ENCODE measurements around the gene ARHGAP32.

Gene ARHGAP32

DNA sequence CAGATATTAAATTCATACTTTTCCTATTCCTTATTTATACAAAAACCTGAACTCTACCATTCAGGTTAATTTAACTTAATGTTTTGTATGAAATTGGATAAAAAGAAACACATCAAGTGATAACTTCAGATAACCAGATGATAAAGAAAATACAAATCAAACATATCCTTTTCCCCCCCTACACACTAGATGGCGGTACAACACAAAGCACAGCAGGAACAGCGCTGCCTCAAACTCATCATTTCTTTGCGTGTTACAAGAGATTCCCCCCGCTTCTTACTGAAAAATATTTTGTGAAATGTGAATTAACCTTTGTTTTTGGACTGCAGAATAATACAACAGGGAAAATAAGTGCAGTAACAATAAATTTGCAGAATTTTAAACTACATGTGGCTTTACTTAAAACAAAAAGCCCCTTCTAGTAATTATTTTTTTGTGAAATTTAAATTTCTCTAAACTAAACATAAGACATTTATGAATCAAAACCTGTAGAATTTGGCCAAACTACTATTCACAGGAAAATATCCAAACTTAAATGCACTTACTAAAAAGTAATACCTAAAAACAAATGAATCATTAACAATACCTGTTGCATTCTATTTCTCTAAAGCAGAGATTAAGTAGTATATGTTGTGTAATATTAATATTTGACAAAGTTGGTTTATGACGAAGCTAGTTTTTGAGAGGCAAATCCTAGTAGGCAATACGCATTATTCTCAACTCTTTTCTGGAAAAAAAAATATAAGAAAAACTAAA lies 74.4 kb downstream of the ARHGAP32 start:
- DNase-seq (ENCODE audit: extremely low read depth in 1 of 2, low read depth in 1 of 2) = peak; percentile 12

DNA sequence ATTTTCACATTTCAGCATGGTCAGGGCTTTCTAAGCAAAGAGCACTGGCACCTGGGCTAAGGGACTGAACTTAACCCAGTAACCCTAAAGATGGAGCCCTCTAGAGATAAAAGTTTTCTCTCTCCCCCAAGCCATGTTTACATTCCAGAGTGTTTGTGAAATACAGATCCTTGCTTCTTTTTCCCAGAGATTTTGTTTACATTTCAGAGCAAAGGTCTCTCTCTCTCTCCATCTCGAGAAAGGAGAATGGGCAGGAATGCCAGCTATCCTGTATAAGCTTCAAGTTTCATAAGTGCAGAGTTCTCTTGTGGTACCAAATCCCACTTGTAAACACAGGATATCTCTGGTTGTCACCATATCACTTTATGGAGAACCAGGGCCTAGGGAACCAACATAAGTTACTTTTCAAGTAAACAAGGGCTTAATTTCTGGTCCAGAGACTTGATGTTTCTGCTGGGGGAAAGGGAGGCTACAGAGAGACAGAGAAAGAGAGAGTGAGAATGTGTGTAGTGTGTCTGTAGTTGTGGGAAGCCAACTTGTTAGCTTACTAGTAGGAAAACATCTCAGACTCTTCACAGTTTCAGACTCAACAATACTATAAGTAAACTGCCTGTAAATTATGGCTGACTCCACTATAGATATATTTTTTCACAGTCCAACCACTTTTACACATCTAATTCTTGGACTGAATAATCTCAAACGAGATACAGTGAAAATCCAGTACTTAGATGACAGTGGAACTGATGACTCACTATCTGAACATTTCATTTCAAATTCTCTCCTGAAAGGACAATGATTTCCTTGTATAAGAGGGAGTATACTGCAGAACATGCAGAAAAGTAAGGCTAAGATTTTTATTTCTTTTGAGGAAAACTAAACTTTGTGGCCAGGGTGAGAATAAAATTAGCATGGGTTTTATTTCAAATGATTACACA lies 76.2 kb downstream of the ARHGAP32 start:
- no peak for DNase-seq (ENCODE audit: extremely low read depth in 1 of 2, low read depth in 1 of 2)

DNA sequence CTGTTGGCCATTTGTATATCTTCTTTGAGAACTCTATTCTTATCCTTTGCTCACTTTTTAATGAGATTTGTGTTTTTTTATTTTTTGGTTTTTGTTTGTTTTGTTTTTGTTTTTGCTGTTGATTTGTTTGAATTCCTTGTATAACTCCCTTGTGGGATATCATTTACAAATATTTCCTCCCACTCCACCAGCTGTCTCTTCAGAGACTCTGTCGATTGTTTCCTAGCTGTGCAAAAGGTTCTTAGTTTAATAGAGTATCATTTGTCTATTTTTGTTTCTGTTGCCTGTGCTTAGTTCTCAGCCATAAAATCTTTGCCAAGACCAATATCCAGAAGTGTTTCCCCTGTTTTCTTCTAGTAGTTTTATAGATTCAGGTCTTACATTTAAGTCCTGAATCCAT lies 82.4 kb downstream of the ARHGAP32 start:
- no peak for DNase-seq (ENCODE audit: extremely low read depth in 1 of 2, low read depth in 1 of 2)

DNA sequence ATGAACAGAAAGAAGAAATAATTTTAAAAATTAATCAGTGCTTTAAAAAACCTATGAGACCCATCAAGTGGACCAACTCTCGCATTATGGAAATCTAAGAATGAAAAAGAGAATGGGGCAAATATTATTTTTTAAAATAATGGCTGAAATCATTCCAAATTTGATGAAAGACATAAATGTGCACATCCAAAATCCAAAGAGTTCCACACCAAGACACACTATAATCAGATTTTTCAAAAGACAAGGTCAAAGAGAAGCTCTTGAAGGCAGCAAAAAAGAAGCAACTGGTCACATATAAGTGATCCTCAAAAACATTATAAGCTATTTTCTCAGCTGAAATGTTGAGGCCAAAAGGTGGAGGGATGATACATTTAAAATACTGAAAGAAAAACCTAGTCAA lies 85.3 kb downstream of the ARHGAP32 start:
- DNase-seq (ENCODE audit: extremely low read depth in 1 of 2, low read depth in 1 of 2) = no peak

DNA sequence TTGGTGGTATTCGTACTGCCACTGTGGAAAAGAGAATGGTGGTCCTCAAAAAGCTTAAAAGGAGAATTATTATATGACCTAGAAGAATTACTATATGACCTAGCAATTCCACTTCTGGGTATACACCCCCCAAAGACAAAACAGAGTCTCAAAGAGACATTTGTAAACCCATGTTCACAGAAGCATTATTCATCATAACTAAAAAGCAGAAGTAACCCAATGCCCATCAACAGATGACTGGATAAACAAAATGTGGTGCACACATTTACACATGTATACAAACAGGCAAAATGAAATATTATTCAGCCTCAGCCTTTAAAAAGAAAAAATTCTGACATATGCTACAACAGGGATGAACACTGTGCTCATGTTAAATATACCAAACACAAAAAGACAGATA lies 89.4 kb downstream of the ARHGAP32 start:
- DNase-seq (ENCODE audit: extremely low read depth in 1 of 2, low read depth in 1 of 2) = no peak

DNA sequence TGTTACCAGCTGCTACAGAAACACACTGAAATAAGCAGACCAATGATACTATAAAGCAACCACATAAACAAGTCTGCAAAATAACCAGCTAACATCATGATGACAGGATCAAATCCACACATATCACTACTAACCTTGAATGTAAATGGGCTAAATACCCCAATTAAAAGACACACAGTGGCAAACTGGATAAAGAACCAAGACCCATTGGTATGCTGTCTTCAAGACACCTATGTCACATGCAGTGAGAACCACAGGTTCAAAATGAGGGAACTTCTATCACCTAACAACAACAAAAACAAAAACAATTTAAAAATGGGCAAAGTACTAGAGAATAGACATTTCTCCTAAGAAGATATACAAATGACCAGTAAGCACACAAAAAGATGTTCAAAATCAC lies 89.9 kb downstream of the ARHGAP32 start:
- DNase-seq (ENCODE audit: extremely low read depth in 1 of 2, low read depth in 1 of 2) = no peak

DNA sequence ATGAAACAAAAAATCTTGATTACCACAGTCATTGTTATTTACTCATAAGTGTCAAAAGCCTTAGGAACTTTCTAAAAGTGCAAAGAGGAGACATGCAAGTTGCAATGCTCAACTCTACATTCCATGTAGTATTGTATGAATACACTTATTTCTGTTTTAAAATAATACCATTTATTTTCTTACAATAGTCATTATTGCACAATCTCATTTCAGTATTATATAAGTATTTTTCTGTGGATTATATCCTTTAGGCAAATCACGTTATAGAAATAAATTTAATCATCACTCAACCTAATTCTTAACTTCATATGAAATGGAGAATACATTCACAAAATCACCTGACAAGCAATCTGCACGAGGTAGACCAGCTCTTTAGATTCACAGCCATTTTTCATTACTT lies 98.8 kb downstream of the ARHGAP32 start:
- no peak for DNase-seq (ENCODE audit: extremely low read depth in 1 of 2, low read depth in 1 of 2)

DNA sequence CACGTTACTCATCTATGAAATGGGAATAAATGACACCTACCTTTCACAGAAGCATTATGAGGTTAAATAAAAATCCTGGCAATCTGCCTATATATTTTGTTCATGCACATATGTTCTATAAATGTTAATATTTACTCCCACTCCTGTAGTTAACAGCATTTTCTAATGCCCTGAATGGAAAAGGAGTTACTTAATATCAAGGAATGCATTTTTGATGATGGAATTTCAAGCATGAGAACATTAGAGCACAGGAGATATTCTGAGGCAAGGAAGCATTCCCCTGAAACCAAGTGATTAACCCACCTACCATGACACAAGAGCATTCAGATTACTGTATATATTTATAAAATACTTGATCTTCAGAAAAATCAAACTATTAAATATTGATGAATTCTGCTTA lies 102.1 kb downstream of the ARHGAP32 start:
- no peak for DNase-seq (ENCODE audit: extremely low read depth in 1 of 2, low read depth in 1 of 2)

DNA sequence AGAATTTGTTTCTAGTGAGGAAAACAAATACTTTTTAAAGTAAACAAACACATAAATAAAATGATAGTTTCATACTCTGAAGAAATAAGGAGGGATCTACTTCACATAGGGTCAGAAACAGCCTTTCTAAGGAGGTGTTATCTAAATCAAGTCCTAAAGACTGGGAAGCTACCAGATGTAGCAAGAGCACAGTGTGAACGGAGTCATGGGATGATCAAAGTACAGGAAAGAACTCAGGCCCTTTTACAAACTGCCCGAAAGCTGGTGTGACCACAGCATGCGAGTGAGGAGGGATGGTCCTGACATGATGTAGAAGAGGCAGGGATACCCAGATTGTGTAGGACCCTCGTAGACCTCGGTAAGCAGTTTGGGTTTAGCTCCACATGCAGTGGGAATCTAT lies 102.8 kb downstream of the ARHGAP32 start:
- no peak for DNase-seq (ENCODE audit: extremely low read depth in 1 of 2, low read depth in 1 of 2)

DNA sequence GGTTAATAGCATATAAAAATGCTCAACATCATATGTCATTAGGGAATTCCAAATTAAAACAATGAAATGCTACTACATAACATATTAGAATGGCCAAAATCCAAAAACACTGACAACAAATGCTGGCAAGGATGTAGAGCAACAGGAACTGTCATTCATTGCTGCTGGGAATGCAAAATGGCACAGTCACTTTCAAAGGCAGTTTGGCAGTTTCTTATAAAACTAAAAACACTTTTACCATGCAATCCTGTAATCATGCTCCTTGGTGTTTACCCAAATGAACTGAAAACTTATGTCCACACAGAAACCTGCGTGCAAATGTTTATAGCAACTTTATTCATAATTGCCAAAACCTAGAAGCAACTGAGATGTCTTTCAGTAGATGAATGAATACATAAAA lies 105.1 kb downstream of the ARHGAP32 start:
- no peak for DNase-seq (ENCODE audit: extremely low read depth in 1 of 2, low read depth in 1 of 2)

DNA sequence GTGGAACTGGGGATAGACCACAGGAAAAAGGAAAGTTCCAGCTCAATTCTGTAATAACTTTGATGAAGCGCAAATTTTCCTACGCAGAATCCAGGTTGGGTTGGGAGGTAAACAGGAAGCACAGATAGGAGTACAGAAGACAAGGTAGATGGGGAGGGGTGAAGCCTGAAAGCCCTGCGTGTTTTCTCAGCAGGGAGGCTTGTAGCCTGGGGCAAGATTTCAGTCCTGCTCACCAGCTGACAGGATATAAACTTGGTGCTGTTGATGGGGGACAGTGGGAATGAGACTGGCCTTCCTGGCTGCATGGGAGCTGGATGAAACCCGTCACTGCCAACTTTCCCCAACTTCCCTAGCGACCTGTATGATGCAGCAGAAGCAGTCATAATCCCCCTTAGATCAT lies 114.9 kb downstream of the ARHGAP32 start:
- DNase-seq (ENCODE audit: extremely low read depth in 1 of 2, low read depth in 1 of 2) = no peak

DNA sequence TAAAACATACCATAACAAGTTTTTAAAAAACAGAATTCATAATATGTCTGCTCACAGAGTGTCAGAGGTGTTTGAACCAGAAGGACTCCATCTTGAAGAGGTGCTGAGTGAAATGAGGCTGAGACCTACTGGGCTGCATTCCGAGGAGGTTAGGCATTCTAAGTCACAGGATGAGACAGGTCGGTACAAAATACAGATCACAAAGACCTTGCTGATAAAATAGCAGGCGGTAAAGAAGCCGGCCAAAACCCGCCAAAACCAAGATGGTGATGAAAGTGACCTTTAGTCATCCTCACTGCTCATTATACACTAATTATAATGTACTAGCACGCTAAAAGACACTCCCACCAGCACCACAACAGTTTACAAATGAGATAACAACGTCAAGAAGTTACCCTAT lies 116.4 kb downstream of the ARHGAP32 start:
- no peak for DNase-seq (ENCODE audit: extremely low read depth in 1 of 2, low read depth in 1 of 2)

DNA sequence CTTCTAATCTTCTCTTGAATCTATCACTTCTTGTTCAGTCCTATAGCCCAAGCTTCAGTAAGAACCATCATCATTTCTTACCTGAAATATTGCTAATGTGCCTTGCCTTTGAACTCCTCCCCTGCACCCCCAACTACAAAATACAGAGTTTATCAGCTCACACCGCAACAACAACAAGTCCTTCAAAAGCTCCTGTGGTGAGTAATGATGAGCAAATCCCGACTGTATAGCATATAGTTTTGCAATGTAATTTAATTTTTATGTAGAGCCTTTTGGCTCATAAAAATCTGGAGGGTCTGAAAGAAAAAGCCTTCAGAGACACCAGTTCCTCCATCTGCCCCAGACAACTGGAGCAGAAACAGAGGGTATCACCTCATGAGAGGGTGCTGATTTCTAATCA lies 124.7 kb downstream of the ARHGAP32 start:
- DNase-seq (ENCODE audit: extremely low read depth in 1 of 2, low read depth in 1 of 2) = no peak

DNA sequence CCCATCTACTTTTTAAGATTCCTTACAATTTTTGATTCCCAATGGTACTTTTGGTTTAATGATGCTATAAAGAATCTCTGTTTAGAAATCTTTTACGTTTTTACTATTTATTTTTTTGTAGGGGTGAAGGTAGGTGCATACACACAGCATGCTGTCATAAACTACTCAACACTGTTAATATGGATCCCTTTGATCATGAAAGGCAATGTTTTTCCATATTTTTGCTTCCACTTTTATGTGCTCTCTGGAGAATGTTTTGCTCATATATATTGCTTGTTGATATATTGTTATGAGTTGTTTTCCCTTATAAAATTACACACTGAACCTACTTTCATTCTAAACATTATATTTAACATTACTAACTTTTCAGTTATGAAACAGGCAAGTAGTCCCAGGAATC lies 125.9 kb downstream of the ARHGAP32 start:
- DNase-seq (ENCODE audit: extremely low read depth in 1 of 2, low read depth in 1 of 2) = no peak

DNA sequence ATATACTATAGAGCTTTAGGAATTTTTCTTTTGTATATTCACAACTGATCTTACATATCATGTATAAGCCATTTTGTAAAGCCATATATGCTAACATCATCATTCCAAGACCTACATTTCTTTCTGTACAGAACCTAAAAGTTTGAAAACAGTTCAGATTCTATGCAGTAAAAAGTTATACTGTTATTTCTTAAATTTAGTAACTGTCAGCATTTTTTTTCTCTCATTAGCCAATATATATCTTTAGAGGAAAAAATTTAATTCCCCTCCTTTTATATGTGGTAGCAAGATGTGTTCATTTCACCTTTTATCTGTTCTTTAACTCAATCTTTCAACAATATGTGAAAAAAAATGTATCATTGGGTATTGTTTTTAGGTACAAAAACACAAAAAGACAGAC lies 129.0 kb downstream of the ARHGAP32 start:
- no peak for DNase-seq (ENCODE audit: extremely low read depth in 1 of 2, low read depth in 1 of 2)

DNA sequence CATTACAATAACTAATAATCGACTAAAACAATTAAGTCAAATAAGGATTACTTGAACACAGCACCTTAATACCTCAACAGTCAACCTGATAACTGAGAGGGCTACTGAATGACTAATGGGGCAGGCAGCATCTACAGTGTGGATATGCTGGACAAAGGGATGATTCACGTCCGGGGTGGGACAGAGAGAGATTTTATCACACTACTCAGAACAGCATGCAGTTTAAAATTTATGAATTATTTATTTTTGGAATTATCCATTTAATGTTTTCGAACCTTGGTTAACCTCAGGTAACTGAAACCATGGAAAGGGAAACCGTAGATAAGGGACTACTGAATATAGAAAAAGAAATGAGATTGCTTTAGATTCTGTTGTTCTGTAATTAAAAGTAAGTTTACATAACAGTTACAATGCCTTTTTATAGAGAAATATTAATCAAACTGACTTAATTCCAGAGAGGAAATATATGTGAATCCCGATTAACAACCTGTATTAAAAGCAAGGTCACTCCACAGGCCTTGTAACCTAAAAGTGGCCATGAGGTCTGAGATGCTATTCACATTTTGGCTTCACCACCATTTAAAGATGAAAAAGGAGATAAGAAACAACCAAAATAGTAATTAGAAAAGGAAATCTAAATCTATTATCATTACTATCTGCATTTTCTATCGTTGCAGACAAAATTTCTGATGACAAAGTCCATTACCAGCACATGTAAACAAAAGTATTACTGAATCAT lies 130.5 kb downstream of the ARHGAP32 start:
- no peak for DNase-seq (ENCODE audit: extremely low read depth in 1 of 2, low read depth in 1 of 2)

DNA sequence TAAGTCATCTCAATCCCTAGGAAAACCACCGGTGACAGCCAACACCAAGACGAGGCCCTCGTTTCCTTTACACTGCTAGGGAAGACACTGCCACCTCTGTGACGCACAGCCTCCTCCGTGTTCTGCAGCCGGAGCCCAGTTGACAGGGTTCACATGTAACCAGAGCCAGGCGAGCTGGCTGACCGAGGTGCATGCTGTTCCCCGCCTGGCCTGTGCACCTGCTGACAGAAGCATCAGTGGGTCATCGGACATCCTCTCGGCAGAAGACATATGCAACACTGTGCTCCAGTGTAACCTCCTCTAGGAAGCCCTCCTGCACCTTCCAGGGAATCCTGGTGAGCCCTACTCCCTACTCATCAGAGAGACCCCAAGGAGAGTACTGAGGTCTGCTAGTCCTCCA lies 135.2 kb downstream of the ARHGAP32 start:
- no peak for DNase-seq (ENCODE audit: extremely low read depth in 1 of 2, low read depth in 1 of 2)

DNA sequence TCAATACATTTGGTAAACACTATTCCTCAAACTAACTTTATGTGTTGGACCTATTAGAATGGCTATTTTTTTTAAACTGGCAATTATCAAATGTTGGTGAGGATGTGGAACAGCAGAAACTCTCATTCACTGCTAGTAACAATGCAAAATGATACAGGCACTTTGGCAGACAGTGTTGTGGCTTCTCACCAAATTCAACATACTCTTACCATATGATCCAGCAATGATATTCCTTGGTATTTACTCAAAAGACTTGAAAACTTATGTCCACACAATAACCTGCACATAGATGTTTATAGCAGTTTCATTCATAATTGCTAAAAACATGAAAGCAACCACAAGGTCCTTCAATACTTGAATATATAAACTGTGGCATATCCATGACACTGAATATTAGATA lies 136.9 kb downstream of the ARHGAP32 start:
- DNase-seq (ENCODE audit: extremely low read depth in 1 of 2, low read depth in 1 of 2) = no peak

DNA sequence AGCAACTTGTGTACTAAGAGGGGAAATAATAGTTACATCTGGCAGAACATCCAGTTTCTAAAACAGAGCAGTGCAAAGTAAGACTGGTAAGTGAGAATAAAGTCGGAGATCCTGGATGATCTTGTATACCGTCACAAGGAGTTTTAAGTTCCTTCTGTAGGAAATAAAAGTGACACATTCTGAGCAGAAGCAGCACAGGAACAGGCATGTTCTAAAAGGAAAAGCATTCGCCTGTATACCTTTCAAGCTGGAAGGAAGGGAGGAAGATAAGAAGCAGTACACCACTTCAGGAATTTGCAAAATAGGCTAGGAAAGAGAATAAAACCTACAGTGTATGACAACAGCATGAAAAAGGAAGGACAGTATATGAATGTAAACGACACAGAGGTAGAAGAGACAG lies 143.2 kb downstream of the ARHGAP32 start:
- no peak for DNase-seq (ENCODE audit: extremely low read depth in 1 of 2, low read depth in 1 of 2)

DNA sequence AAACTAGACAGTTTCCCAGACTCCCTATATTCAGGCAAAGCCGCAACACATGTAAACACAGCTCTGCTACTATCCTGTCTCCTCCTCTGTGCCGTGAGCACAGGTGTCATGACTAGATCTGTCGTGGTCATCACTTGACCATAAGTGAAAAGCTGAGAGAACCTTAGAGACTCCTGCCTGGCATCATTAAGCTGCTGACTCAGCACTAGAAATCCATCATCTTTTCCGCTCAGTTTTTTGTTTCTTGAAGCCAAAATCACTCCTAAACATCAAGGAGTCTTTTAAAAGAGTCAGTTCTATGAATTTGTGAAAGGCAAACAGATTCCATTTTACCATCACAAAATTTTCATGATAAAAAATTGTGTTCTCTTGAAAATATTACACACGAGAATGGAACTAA lies 147.0 kb downstream of the ARHGAP32 start:
- no peak for DNase-seq (ENCODE audit: extremely low read depth in 1 of 2, low read depth in 1 of 2)

DNA sequence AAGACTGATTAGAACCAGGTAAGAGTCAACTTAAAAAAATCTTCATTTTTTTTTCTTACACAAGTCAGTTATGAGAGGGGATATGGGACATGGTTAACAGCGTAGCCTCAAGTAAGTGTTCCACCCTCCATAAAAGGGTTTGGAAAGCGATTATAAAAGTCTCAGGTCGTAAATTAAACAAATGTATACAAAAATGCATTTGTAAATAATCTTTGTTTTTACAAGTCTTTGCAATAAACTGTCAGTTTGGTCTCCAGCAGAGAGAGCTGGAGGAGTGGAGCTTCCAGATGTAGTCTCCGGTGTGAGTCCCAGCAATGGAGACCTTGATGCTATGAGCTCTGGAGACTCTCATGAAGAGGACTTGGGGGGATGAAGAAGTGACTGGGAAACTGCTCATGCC lies 149.6 kb downstream of the ARHGAP32 start:
- DNase-seq (ENCODE audit: extremely low read depth in 1 of 2, low read depth in 1 of 2) = no peak

DNA sequence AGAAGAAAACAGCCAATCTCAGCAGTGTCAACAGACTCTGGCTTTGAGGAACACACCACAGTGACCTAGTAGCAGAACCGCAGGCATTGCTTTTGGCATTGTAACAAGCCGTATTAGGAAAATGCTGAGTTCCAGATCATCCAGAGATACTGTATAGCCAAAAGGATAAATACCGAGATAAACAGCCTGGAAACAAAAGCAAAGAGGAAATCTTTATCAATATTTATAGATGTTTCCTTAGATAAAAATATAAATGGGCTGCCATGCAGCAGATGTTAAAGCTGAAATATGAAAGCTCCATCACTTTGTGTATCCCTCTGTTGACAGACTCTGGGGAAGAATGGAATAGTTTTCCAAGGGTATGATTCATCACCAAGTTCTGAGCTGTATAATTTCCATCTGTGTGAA lies 150.5 kb downstream of the ARHGAP32 start:
- no peak for DNase-seq (ENCODE audit: extremely low read depth in 1 of 2, low read depth in 1 of 2)

Measured in activated CD8-positive, alpha-beta memory T cell treated with anti-CD3 and anti-CD28 coated beads for 1 hour (primary cell).